K562 (cell line): ENCODE measurements around the gene S1PR1. TPM values are rescaled to one million over a fixed set of nuclear protein-coding genes. Genes with fewer than 3 reads are reported as not detected.

Experiments used
- ATAC-seq: fragments of 200-7000 bp; cut with Tn5 transposase; 3 replicates; pipeline ENCODE4 v1.9.1; 2020; ENCODE audit warnings: moderate library complexity
- BruUV-seq: library from RNA; stranded (reverse); fragments of 400-500 nt; replicated peaks from 2 replicates; lab custom pipeline; 2021; lab: Mats Ljungman, UMichigan
- CTCF ChIA-PET: fragments of 300-600 bp; formaldehyde crosslinking; extraction: SDS; loops from one replicate; lab custom pipeline; 2021; ENCODE audit warnings: low intra/inter-chr PET ratio; lab: Yijun Ruan, JAX
- POLR2A ChIA-PET: fragments of 300-600, 350-650 bp; sonication (Branson Sonifier 250); formaldehyde crosslinking; extraction: SDS; loops from one replicate; lab custom pipeline; 2021; ENCODE audit warnings: antibody characterized with exemption, inconsistent platforms; lab: Yijun Ruan, JAX
- DNase-seq, 4 experiments: peaks; one replicate each; pipeline versions ENCODE4 v3.0.0 to v3.0.0-alpha.2; 2011 to 2018; ENCODE audit warnings: low spot score in 3 of 4, mixed read lengths in 3 of 4; ENCODE audit errors: extremely low read depth in 1 of 4
- FAIRE-seq: peaks from 2 replicates; lab custom pipeline; 2011; peaks lifted over from hg19 to GRCh38; lab: Jason Lieb, UNC
- H2AFZ ChIP-seq: 2 replicates; pipeline ENCODE4 v1.6.0; 2011; ENCODE audit warnings: low read depth, low read length, control low read depth, inconsistent platforms
- H3K27ac ChIP-seq: fragments of 200-600 bp; 3 replicates; pipeline ENCODE4 v1.8.0; 2011; ENCODE audit warnings: low read depth, mild to moderate bottlenecking, control low read depth, inconsistent platforms, low read length, moderate library complexity, mixed read lengths; ENCODE audit errors: extremely low read depth
- H3K27me3 ChIP-seq, 2 experiments: fragments of 300-600 bp in 1 of 2; 2 replicates in 1 of 2; 3 replicates in 1 of 2; pipeline versions ENCODE4 v1.6.0 to v1.8.0; 2011; ENCODE audit warnings: inconsistent platforms in 2 of 2, low read length in 2 of 2, mild to moderate bottlenecking in 1 of 2, mixed read lengths in 1 of 2, moderate library complexity in 1 of 2; ENCODE audit not compliant: control insufficient read depth in 2 of 2, insufficient read depth in 2 of 2
- H3K36me3 ChIP-seq: fragments of 300-600 bp; 3 replicates; pipeline ENCODE4 v1.8.0; 2011; ENCODE audit warnings: mild to moderate bottlenecking, low read length, inconsistent platforms; ENCODE audit not compliant: control insufficient read depth, insufficient read depth
- H3K4me1 ChIP-seq, 2 experiments: fragments of 200-600 bp in 1 of 2; replicated peaks in 1 of 2; 2 replicates in 1 of 2; 3 replicates in 1 of 2; pipeline versions ENCODE4 v1.5.1 to v1.8.0; 2011; ENCODE audit warnings: inconsistent platforms in 2 of 2, low read length in 2 of 2, mild to moderate bottlenecking in 1 of 2, mixed read lengths in 1 of 2, moderate library complexity in 1 of 2; ENCODE audit not compliant: control insufficient read depth in 2 of 2, insufficient read depth in 2 of 2
- H3K4me2 ChIP-seq: 2 replicates; pipeline ENCODE4 v1.6.1; 2011; ENCODE audit warnings: low read length, control low read depth, inconsistent platforms, mixed read lengths; ENCODE audit not compliant: insufficient read depth
- H3K4me3 ChIP-seq: fragments of 200-600 bp; sonication (generic), shearing (Covaris generic); 2 replicates; pipeline ENCODE4 v1.5.1; 2016; ENCODE audit warnings: control low read depth, inconsistent platforms
- H3K79me2 ChIP-seq: fragments of 200-600 bp; 3 replicates; pipeline ENCODE4 v1.8.0; 2011; ENCODE audit warnings: low read length, inconsistent platforms; ENCODE audit not compliant: control insufficient read depth, insufficient read depth
- H3K9ac ChIP-seq, 2 experiments: 2 replicates each; pipeline versions ENCODE4 v1.6.0 to v1.6.1; 2011; ENCODE audit warnings: low read depth in 2 of 2, low read length in 2 of 2, control low read depth in 1 of 2, inconsistent platforms in 1 of 2, mild to moderate bottlenecking in 1 of 2, mixed read lengths in 1 of 2; ENCODE audit not compliant: insufficient read depth in 1 of 2
- H3K9me1 ChIP-seq: one replicate; pipeline ENCODE4 v1.6.0; 2011; ENCODE audit warnings: inconsistent platforms, mild to moderate bottlenecking, low read length, moderate library complexity; ENCODE audit not compliant: control insufficient read depth, insufficient read depth
- H3K9me3 ChIP-seq: replicated peaks from 2 replicates; pipeline ENCODE4 v1.5.1; 2011; ENCODE audit warnings: low read depth, low read length, inconsistent platforms; ENCODE audit not compliant: control insufficient read depth, insufficient read depth
- H4K20me1 ChIP-seq: replicated peaks from 2 replicates; pipeline ENCODE4 v1.6.1; 2011; ENCODE audit warnings: low read length, inconsistent platforms, mixed read lengths; ENCODE audit not compliant: control insufficient read depth, insufficient read depth
- CBFA2T2 ChIP-seq: fragments of 450-650 bp; conservative IDR thresholded peaks from 2 replicates; pipeline ENCODE4 v1.6.1; 2017; ENCODE audit warnings: mild to moderate bottlenecking
- EWSR1 ChIP-seq: fragments of 450-650 bp; IDR thresholded peaks from 2 replicates; pipeline ENCODE4 v1.6.1; 2018; ENCODE audit warnings: borderline replicate concordance, mild to moderate bottlenecking, low read depth, moderate library complexity; ENCODE audit not compliant: partially characterized antibody
- HINFP ChIP-seq: fragments of 450-650 bp; conservative IDR thresholded peaks from 2 replicates; pipeline ENCODE4 v1.6.1; 2016; ENCODE audit warnings: missing genetic modification characterization, low read depth, mild to moderate bottlenecking, control low read depth, missing compliant biosample characterization
- IRF1 ChIP-seq: sonication (generic); formaldehyde crosslinking; IDR thresholded peaks from 2 replicates; pipeline ENCODE4 v1.8.0; 2022; ENCODE audit warnings: missing genetic modification reagents, mild to moderate bottlenecking, borderline replicate concordance
- MYBL2 ChIP-seq, 2 experiments: fragments of 450-650 bp in 1 of 2; sonication (generic) in 1 of 2; formaldehyde crosslinking in 1 of 2; IDR thresholded peaks; 2 replicates each; pipeline versions ENCODE4 v1.6.1 to v1.8.1; 2017 to 2022; ENCODE audit warnings: borderline replicate concordance in 1 of 2, inconsistent platforms in 1 of 2, low read depth in 1 of 2, mild to moderate bottlenecking in 1 of 2, missing genetic modification reagents in 1 of 2, moderate library complexity in 1 of 2
- PTTG1 ChIP-seq: fragments of 450-650 bp; IDR thresholded peaks from 2 replicates; pipeline ENCODE4 v1.6.1; 2016; ENCODE audit warnings: low read depth, mild to moderate bottlenecking, missing genetic modification characterization, missing compliant biosample characterization
- RBBP5 ChIP-seq: fragments of 200-600 bp; sonication (generic); IDR thresholded peaks from 2 replicates; pipeline ENCODE4 v1.6.1; 2012; ENCODE audit warnings: borderline replicate concordance, mild to moderate bottlenecking, low read length, control low read depth, inconsistent platforms; ENCODE audit not compliant: insufficient read depth, poor library complexity, severe bottlenecking
- RBM15 ChIP-seq: fragments of 200-400 bp; formaldehyde crosslinking; IDR thresholded peaks from 2 replicates; pipeline ENCODE4 v1.6.1; 2018; ENCODE audit warnings: mild to moderate bottlenecking, low read length, moderate library complexity; ENCODE audit not compliant: insufficient read depth
- ZNF668 ChIP-seq: fragments of 250-450 bp; sonication (Bioruptor Pico); IDR thresholded peaks from 2 replicates; pipeline ENCODE4 v1.8.0; 2022; ENCODE audit warnings: mild to moderate bottlenecking, inconsistent platforms
- WGBS: fragments of 100-300 bp; shearing (Covaris generic); methylation state at CpG from one replicate; pipeline ENCODE4 v1.1.6; 2016; ENCODE audit warnings: low coverage, mixed read lengths; ENCODE audit not compliant: insufficient coverage; ENCODE audit errors: missing lambda C conversion rate; 5-methylcytosine and 5-hydroxymethylcytosine counted together
- in situ Hi-C: fragments of 300-500 bp; cut with MboI; formaldehyde crosslinking; loops from 4 replicates; pipeline ENCODE4 v1.15.0; 2018; ENCODE audit warnings: inconsistent platforms, mixed read lengths
- intact Hi-C: fragments of 100-400 bp; cut with micrococcal nuclease; formaldehyde crosslinking; loops from 2 replicates; pipeline ENCODE4 v1.14.2; 2022
- polyA plus RNA-seq, 8 experiments: library from polyadenylated mRNA; depleted of rRNA in 4 of 8; stranded (reverse) in 5 of 8; unstranded in 3 of 8; fragments of >200 nt; fragmentation: Nextera tagmentation in 2 of 8; fragmentation: Illumina TruSeq in 1 of 8; extraction: Ambion mirVana in 2 of 8; extraction: Trizol in 1 of 8; gene quantifications; 2 replicates each; pipeline versions ENCODE4 v1.2.1 to v1.2.3, GENCODE V29; 2011 to 2014; ENCODE audit warnings: inconsistent platforms in 1 of 8, missing spikeins in 1 of 8
- total RNA-seq, 7 experiments: library from RNA; depleted of rRNA in 6 of 7; stranded (reverse); fragments of >200 nt in 6 of 7; fragmentation: Illumina TruSeq in 2 of 7; extraction: Trizol in 2 of 7; gene quantifications; 2 replicates each; pipeline versions ENCODE4 v1.2.1 to v1.2.3, GENCODE V29; 2011 to 2021; ENCODE audit warnings: low replicate concordance in 1 of 7
- TF ChIP-seq, protein P1 (sequence below): fragments of 450-650 bp; IDR thresholded peaks from 2 replicates; pipeline ENCODE4 v1.6.1; 2017; ENCODE audit warnings: antibody characterized with exemption
- TF ChIP-seq, protein P2 (sequence below): fragments of 450-650 bp; IDR thresholded peaks from 2 replicates; pipeline ENCODE4 v1.6.1; 2017; ENCODE audit warnings: antibody characterized with exemption, mild to moderate bottlenecking

S1PR1 gene
- total and polyA plus RNA-seq, 9 of the 15 experiments (the other 6 are each of a cell fraction or from before 2014, with no cell fraction given) = 0.22 to 1.2 (median 0.43) TPM

DNA sequence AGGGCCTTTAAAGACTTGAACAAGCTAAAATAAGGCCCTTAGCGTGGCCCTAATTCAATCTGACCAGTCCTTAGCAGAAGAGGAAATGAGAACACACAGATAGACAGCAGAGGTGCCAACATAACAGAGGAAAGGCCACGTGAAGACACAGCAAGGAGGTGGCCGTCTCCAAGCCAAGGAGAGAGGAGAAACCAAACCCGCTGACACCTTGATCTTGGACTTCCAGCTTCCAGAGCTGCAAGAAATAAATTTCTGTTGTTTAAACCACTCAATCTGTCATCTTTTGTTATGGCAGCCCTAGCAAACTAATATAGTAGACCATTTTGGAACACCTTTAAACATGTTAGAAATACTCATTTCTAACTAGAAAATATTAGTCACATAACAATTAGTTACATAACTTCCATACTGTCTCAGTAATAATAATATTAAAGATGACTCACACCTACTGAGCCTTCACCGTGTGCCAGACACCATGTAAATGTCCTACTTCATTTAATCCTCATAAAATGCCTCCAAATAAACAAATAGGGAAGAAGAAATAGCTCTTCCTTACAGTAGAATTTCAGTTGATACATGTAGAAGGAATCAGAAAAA, 47.9 kb downstream of the S1PR1 start:
- BruUV-seq = no TSS peak
- intact Hi-C loops (loop anchor here (10.0 kb wide), 1 partner anchor 260 kb away; the partner anchor contains the start of gene DPH5), in situ Hi-C loops (loop anchor here (5.0 to 10.0 kb wide), 3 partner anchors 47 to 367 kb away; partner anchors contain the start of gene S1PR1)
- H3K27ac ChIP-seq = no peak overlapping the region
- ChIA-PET CTCF (interaction anchor here (1.1 kb wide), 1 partner anchor 364 kb away, joined by 4 read pairs; no protein-coding TSS in a partner anchor), POLR2A (no interaction called here)
- no peaks in the 10 kb centered on the region for H3K79me2 ChIP-seq
- FAIRE-seq = no peak
- no peak overlapping the region for H3K4me3 ChIP-seq
- H3K4me2 ChIP-seq = no peak overlapping the region
- peaks cover 9 to 23% of the 10 kb centered on the region in 2 experiments for H3K4me1 ChIP-seq
- H3K9ac ChIP-seq = no peak overlapping the region
- no peaks in the 10 kb centered on the region for H3K9me1 ChIP-seq
- no peak overlapping the region for H2AFZ ChIP-seq
- H3K36me3 ChIP-seq = no peaks in the 10 kb centered on the region
- no peak for DNase-seq
- 63% methylated on average over 5 of the region's 5 CpGs for WGBS
- H3K27me3 ChIP-seq = no peaks in the 10 kb centered on the region
- ATAC-seq = no peak
- TF ChIP-seq HINFP (tag) = no peak
- TF ChIP-seq RBBP5 = no peak
- TF ChIP-seq, protein P1, sequence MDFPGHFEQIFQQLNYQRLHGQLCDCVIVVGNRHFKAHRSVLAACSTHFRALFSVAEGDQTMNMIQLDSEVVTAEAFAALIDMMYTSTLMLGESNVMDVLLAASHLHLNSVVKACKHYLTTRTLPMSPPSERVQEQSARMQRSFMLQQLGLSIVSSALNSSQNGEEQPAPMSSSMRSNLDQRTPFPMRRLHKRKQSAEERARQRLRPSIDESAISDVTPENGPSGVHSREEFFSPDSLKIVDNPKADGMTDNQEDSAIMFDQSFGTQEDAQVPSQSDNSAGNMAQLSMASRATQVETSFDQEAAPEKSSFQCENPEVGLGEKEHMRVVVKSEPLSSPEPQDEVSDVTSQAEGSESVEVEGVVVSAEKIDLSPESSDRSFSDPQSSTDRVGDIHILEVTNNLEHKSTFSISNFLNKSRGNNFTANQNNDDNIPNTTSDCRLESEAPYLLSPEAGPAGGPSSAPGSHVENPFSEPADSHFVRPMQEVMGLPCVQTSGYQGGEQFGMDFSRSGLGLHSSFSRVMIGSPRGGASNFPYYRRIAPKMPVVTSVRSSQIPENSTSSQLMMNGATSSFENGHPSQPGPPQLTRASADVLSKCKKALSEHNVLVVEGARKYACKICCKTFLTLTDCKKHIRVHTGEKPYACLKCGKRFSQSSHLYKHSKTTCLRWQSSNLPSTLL = no peak
- TF ChIP-seq MYBL2 (IDR thresholded peaks at IDR 0.05; ENCODE audit: low read depth) = no peak
- TF ChIP-seq MYBL2 (CRISPR knock-in tag; IDR thresholded peaks at IDR 0.05; ENCODE audit: borderline replicate concordance) = no peak
- no peak for TF ChIP-seq PTTG1 (tag)
- TF ChIP-seq RBM15 = no peak
- no peak for TF ChIP-seq IRF1
- TF ChIP-seq, protein P2, sequence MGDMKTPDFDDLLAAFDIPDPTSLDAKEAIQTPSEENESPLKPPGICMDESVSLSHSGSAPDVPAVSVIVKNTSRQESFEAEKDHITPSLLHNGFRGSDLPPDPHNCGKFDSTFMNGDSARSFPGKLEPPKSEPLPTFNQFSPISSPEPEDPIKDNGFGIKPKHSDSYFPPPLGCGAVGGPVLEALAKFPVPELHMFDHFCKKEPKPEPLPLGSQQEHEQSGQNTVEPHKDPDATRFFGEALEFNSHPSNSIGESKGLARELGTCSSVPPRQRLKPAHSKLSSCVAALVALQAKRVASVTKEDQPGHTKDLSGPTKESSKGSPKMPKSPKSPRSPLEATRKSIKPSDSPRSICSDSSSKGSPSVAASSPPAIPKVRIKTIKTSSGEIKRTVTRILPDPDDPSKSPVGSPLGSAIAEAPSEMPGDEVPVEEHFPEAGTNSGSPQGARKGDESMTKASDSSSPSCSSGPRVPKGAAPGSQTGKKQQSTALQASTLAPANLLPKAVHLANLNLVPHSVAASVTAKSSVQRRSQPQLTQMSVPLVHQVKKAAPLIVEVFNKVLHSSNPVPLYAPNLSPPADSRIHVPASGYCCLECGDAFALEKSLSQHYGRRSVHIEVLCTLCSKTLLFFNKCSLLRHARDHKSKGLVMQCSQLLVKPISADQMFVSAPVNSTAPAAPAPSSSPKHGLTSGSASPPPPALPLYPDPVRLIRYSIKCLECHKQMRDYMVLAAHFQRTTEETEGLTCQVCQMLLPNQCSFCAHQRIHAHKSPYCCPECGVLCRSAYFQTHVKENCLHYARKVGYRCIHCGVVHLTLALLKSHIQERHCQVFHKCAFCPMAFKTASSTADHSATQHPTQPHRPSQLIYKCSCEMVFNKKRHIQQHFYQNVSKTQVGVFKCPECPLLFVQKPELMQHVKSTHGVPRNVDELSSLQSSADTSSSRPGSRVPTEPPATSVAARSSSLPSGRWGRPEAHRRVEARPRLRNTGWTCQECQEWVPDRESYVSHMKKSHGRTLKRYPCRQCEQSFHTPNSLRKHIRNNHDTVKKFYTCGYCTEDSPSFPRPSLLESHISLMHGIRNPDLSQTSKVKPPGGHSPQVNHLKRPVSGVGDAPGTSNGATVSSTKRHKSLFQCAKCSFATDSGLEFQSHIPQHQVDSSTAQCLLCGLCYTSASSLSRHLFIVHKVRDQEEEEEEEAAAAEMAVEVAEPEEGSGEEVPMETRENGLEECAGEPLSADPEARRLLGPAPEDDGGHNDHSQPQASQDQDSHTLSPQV = no peak
- TF ChIP-seq ZNF668 = no peak
- TF ChIP-seq CBFA2T2 = no peak
- TF ChIP-seq EWSR1 = no peak
- H3K9me3 ChIP-seq = no peaks in the 10 kb centered on the region
- 0 out of 2 replicates have a peak, but pooled peaks cover 4% of the 10 kb centered on the region for H4K20me1 ChIP-seq
